CD4-positive, alpha-beta memory T cell (primary cell): Measurements from ENCODE around the gene SLC25A3. TPM values are rescaled to one million over a fixed set of nuclear protein-coding genes. Genes with fewer than 3 reads are reported as not detected.

Experiments used
- CTCF ChIA-PET: fragments of 350-600 bp; sonication (Branson Sonifier 250); formaldehyde crosslinking; loops from one replicate; lab custom pipeline; 2021; ENCODE audit warnings: inconsistent platforms; ENCODE audit not compliant: partially characterized antibody; lab: Charles Lee
- POLR2A ChIA-PET: fragments of 350-600 bp; sonication (Branson Sonifier 250); formaldehyde crosslinking; loops from one replicate; lab custom pipeline; 2021; ENCODE audit not compliant: partially characterized antibody; lab: Charles Lee
- DNase-seq, 5 donors: peaks; one replicate each; pipeline versions ENCODE4 v3.0.0 to v3.0.0-alpha.2; 2020 to 2022; ENCODE audit warnings: mixed read lengths in 1 of 5
- H3K27ac ChIP-seq: one replicate; pipeline ENCODE4 v1.7.0; 2013; ENCODE audit warnings: low read depth, low read length
- H3K27me3 ChIP-seq: 2 replicates; pipeline ENCODE4 v1.7.0; 2013; ENCODE audit warnings: mild to moderate bottlenecking, low read length, moderate library complexity; ENCODE audit not compliant: insufficient read depth
- H3K36me3 ChIP-seq: 2 replicates; pipeline ENCODE4 v1.7.0; 2013; ENCODE audit warnings: mild to moderate bottlenecking, low read length, moderate library complexity; ENCODE audit not compliant: insufficient read depth
- H3K4me1 ChIP-seq: 2 replicates; pipeline ENCODE4 v1.7.0; 2013; ENCODE audit warnings: mild to moderate bottlenecking, low read length, moderate library complexity; ENCODE audit not compliant: insufficient read depth
- H3K4me3 ChIP-seq, 2 donors: one replicate each; pipeline ENCODE4 v1.7.0; 2013; ENCODE audit warnings: low read length in 2 of 2, mild to moderate bottlenecking in 1 of 2
- H3K9me3 ChIP-seq, 2 donors: one replicate each; pipeline ENCODE4 v1.7.0; 2013; ENCODE audit warnings: low read length in 2 of 2, control low read depth in 1 of 2; ENCODE audit not compliant: control insufficient read depth in 1 of 2
- H3K27ac Mint-ChIP-seq, 7 donors: one replicate each; pipeline ENCODE4 v1.8.0; 2020 to 2021; ENCODE audit warnings: mixed read lengths in 7 of 7, mild to moderate bottlenecking in 6 of 7, inconsistent platforms in 3 of 7, moderate library complexity in 3 of 7
- H3K27me3 Mint-ChIP-seq, 2 donors: one replicate each; pipeline ENCODE4 v1.8.0; 2020 to 2021; ENCODE audit warnings: mixed read lengths in 2 of 2
- H3K36me3 Mint-ChIP-seq, 2 donors: one replicate each; pipeline ENCODE4 v1.8.0; 2020 to 2021; ENCODE audit warnings: mixed read lengths in 2 of 2, inconsistent platforms in 1 of 2, mild to moderate bottlenecking in 1 of 2
- H3K4me1 Mint-ChIP-seq, 4 donors: one replicate each; pipeline ENCODE4 v1.8.0; 2020 to 2021; ENCODE audit warnings: mixed read lengths in 4 of 4, mild to moderate bottlenecking in 1 of 4
- H3K4me3 Mint-ChIP-seq, 8 donors: one replicate each; pipeline ENCODE4 v1.8.0; 2020 to 2021; ENCODE audit warnings: mixed read lengths in 8 of 8, mild to moderate bottlenecking in 7 of 8, moderate library complexity in 6 of 8, inconsistent platforms in 3 of 8
- H3K9me3 Mint-ChIP-seq, 8 donors: one replicate each; pipeline ENCODE4 v1.8.0; 2020 to 2021; ENCODE audit warnings: mixed read lengths in 8 of 8, mild to moderate bottlenecking in 5 of 8, inconsistent platforms in 3 of 8, moderate library complexity in 1 of 8
- intact Hi-C: fragments of 100-400 bp; cut with micrococcal nuclease; formaldehyde crosslinking; loops from one replicate; pipeline ENCODE4 v1.15.1; 2023
- polyA plus RNA-seq, 2 donors: library from polyadenylated mRNA; unstranded; fragments of 300-500 nt; fragmentation: Illumina TruSeq; gene quantifications; one replicate each; pipeline ENCODE4 v1.2.3, GENCODE V29; 2021
- total RNA-seq, 2 experiments: library from RNA; stranded (reverse); gene quantifications; one replicate each; pipeline ENCODE4 v1.2.3, GENCODE V29; 2021

Gene SLC25A3
- total and polyA plus RNA-seq, 4 experiments from 2014 or later: 213 to 304 (median 262) TPM

DNA sequence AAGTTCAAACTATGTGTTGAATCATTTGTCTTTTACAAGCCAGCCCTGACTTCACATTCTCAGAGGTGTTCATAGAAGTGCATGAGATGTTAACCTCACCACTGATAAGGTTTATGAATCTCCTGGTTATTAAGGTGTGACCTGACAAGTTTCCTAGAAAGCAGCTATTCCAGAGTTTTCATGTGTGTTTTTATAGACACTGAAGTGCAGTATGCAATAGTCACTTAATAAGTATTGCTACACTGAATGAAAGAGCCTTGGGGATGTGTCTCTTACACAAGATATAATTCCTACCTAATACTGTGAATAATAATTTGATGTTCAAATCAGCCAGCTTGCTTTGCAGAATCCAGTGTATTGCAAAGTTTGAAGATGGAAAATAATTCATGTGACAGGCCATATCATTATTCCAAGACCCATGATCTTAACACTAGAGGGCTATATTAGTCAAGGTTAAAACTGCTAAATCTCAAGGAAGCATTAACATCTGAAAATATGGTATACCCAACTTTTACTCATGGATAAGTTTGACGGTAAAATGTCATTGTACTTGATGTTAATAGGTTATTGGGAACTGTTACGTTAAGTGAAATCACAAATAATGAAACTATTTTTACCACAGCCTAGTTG lies 13.0 kb downstream of the SLC25A3 start:
- Histone ChIP-seq H3K4me3 (no peak overlapping the region), H3K27me3 (no peaks in the 10 kb centered on the region), H3K27ac (no peak overlapping the region), H3K4me1 (no peaks in the 10 kb centered on the region), H3K9me3 (no peaks in the 10 kb centered on the region), H3K36me3 (peaks cover 15% of the 10 kb centered on the region)
- peak overlapping the region in 2 of 7 donors; percentile 5 to 9 for H3K27ac Mint-ChIP-seq
- H3K36me3 Mint-ChIP-seq: peaks cover 17 to 25% of the 10 kb centered on the region in 2 donors
- no peak overlapping the region for H3K4me3 Mint-ChIP-seq
- no peaks in the 10 kb centered on the region for H3K27me3 Mint-ChIP-seq
- no peaks in the 10 kb centered on the region for H3K9me3 Mint-ChIP-seq
- peaks cover 0 to 9% (median 1%) of the 10 kb centered on the region in 4 donors for H3K4me1 Mint-ChIP-seq
- POLR2A ChIA-PET: interaction anchor here (1.1 to 2.5 kb wide), 2 partner anchors 13 kb away, joined by 3 to 13 read pairs; partner anchors contain the start of gene SLC25A3
- DNase-seq: no peak
- intact Hi-C loops: no loop called here
- CTCF ChIA-PET: interaction anchor here (1.1 to 1.4 kb wide), 3 partner anchors 10 to 20 kb away, joined by 3 read pairs; no protein-coding TSS in a partner anchor

DNA sequence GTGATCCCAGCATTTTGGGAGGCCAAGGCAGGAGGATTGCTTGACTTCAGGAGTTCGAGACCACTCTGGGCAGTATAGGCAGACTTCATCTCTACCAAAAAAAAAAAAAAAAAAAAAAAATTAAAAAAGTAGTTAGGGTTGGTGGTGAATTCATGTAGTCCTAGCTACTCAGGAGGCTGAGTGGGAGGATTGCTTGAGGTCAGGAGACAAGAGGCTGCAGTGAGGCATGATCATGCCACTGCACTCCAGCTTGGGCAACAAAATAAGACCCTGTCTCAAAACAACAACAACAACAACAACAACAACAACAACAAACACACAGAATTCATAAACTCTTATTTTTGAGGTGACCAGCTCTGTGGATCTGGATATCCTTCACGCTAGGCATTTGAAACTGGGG lies 17.1 kb downstream of the SLC25A3 start:
- DNase-seq: no peak
- ChIA-PET CTCF (interaction anchor here (0.8 to 1.3 kb wide), 2 partner anchors 8 to 9 kb away, joined by 3 read pairs; no protein-coding TSS in a partner anchor), POLR2A (interaction anchor here (1.7 kb wide), 1 partner anchor 16 kb away, joined by 6 read pairs; no protein-coding TSS in a partner anchor)
- Mint-ChIP-seq H3K4me3 (no peak overlapping the region), H3K27me3 (no peaks in the 10 kb centered on the region), H3K27ac (no peak overlapping the region), H3K4me1 (peaks cover 0 to 3% (median 1%) of the 10 kb centered on the region in 4 donors), H3K36me3 (no peaks in the 10 kb centered on the region), H3K9me3 (no peaks in the 10 kb centered on the region)
- Histone ChIP-seq H3K9me3 (no peaks in the 10 kb centered on the region), H3K4me3 (no peak overlapping the region), H3K36me3 (no peaks in the 10 kb centered on the region), H3K4me1 (no peaks in the 10 kb centered on the region), H3K27me3 (no peaks in the 10 kb centered on the region), H3K27ac (no peak overlapping the region)
- intact Hi-C loops: no loop called here

DNA sequence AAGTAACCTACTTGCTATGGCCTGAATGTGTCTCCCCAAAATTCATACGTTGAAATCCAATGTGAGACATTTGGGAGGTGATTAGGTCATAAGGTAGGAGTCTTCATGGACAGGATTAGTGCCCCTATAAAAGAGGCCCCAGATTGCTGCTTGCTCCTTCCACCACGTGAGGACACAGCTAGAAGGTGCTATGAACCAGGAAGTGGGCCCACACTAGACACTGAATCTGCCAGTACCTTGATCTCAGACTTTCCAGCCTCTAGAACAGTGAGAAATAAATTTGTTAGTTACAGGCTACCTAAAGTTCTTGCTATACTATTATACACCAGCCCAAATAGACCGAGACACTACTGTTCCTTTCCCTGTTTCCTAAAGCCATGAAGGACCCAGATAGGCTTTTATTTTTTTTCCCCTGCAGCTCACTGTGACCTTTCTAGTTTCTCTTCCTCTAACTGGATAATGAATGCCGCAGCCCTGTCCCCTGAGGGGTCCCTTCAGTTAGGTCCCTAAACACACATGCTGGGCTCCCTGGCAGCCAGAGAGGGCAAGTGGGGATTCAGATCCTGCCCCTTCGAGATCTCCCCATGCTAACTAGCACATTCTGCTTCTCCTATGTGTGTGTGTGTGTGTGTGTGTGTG lies 19.3 kb downstream of the SLC25A3 start:
- DNase-seq: no peak
- no peak overlapping the region for H3K4me3 ChIP-seq
- no peaks in the 10 kb centered on the region for H3K27me3 Mint-ChIP-seq

DNA sequence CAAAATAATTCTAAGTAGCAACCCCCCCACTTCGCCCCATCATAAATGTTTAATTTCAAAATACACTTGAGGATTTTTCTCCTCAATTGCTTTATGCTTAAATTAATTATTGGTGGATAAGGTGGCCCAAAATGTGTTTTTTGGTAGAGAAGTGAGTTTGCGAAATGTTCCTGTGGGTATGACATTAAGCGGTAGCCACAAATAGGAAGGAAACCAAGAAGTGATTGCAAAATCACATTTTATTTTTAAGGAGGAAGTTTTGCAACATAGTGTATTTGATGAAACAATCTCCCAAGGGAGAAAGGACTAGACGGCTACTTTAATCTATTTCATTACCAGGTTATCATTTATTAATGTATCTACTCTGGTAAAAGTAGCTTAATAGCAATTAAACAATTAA lies 25.5 kb downstream of the SLC25A3 start:
- intact Hi-C loops: no loop called here
- Mint-ChIP-seq H3K9me3 (no peaks in the 10 kb centered on the region), H3K27ac (no peak overlapping the region), H3K27me3 (no peaks in the 10 kb centered on the region), H3K4me3 (no peak overlapping the region), H3K4me1 (peaks cover 0 to 6% (median 0%) of the 10 kb centered on the region in 4 donors), H3K36me3 (no peaks in the 10 kb centered on the region)
- Histone ChIP-seq H3K27me3 (no peaks in the 10 kb centered on the region), H3K4me3 (no peak overlapping the region), H3K27ac (no peak overlapping the region), H3K36me3 (no peaks in the 10 kb centered on the region), H3K4me1 (no peaks in the 10 kb centered on the region), H3K9me3 (no peaks in the 10 kb centered on the region)
- DNase-seq: no peak
- ChIA-PET CTCF (interaction anchor here (0.9 to 1.2 kb wide), 4 partner anchors 9 to 52 kb away, joined by 3 to 4 read pairs (median 3); no protein-coding TSS in a partner anchor), POLR2A (interaction anchor here (0.9 kb wide), 1 partner anchor 13 kb away, joined by 3 read pairs; no protein-coding TSS in a partner anchor)

More for the DNA sequence above, 19.3 kb downstream of the SLC25A3 start:
- Histone ChIP-seq H3K36me3 (no peaks in the 10 kb centered on the region), H3K9me3 (no peaks in the 10 kb centered on the region), H3K27ac (no peak overlapping the region), H3K4me1 (no peaks in the 10 kb centered on the region), H3K27me3 (no peaks in the 10 kb centered on the region)
- H3K4me1 Mint-ChIP-seq: peaks cover 0 to 3% (median 1%) of the 10 kb centered on the region in 4 donors
- peak overlapping the region in 4 of 7 donors; percentile 6 to 48 (median 37) for H3K27ac Mint-ChIP-seq
- ChIA-PET CTCF (interaction anchor here (0.8 kb wide), 1 partner anchor 10 kb away, joined by 3 read pairs; no protein-coding TSS in a partner anchor), POLR2A (interaction anchor here (2.3 kb wide), 1 partner anchor 19 kb away, joined by 6 read pairs; the partner anchor contains the start of gene SLC25A3)
- intact Hi-C loops: no loop called here
- H3K4me3 Mint-ChIP-seq: no peak overlapping the region
- H3K36me3 Mint-ChIP-seq: no peaks in the 10 kb centered on the region
- H3K9me3 Mint-ChIP-seq: no peaks in the 10 kb centered on the region

DNA sequence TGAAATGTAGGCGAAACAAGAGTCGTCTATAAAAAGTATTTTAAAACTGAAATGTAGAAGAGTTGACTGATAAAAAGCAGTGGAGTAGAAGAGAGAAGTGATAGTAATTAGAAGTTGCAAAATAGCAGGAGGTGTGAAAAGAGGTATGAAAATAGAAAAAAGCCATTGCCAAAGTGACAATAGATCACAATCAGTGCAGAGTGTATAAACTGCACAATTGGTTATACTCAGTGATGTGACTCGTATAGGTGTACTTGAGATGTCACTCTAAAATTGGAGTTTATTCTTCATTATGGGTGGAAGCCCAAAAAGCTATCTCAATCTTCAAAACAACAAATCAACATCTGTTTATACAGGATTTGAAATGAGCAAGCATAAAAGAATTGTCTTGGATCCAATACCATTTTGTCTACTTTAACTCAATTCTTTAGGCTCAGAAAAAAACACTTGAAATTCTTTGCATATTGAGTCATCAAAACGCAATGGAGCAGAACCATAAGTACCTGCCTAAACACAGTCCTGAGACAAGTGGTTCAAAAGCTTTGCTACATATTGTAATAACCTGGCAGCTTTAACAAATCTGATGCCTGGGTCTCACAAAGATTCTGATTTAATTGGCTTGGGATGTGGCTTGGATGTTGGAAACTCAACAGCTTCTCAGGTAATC lies 42.3 kb downstream of the SLC25A3 start:
- no peaks in the 10 kb centered on the region for H3K4me1 ChIP-seq
- H3K27me3 ChIP-seq: no peaks in the 10 kb centered on the region
- Mint-ChIP-seq H3K4me3 (no peak overlapping the region), H3K4me1 (peaks cover 0 to 1% (median 0%) of the 10 kb centered on the region in 4 donors), H3K27me3 (no peaks in the 10 kb centered on the region), H3K9me3 (no peaks in the 10 kb centered on the region), H3K27ac (no peak overlapping the region), H3K36me3 (peaks cover 4 to 5% of the 10 kb centered on the region in 2 donors)
- intact Hi-C loops: no loop called here
- no peak overlapping the region for H3K27ac ChIP-seq
- H3K4me3 ChIP-seq: no peak overlapping the region
- DNase-seq: no peak
- ChIA-PET POLR2A (interaction anchor here (0.8 kb wide), 1 partner anchor 8 kb away, joined by 3 read pairs; no protein-coding TSS in a partner anchor), CTCF (interaction anchor here (1.6 kb wide), 1 partner anchor 16 kb away, joined by 5 read pairs; no protein-coding TSS in a partner anchor)
- no peaks in the 10 kb centered on the region for H3K9me3 ChIP-seq
- peaks cover 3% of the 10 kb centered on the region for H3K36me3 ChIP-seq

DNA sequence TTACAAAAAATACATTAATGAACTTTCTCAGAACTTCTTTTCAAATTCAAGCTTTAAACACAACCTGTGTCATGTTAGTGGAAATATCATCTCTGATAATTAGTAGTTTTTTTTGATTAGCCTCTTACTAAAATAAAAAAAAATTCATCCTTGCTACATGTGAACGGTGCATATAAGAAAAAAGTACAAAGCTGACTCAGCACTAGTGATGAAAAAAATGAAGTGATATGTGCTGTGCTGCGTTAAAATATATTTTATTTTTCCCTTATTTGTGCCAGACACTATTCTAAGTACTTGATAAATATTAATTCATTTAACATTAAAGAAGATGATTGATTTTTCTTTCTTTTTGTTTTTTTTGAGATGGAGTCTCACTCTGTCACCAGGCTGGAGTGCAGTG lies 43.6 kb downstream of the SLC25A3 start:
- H3K27ac ChIP-seq: no peak overlapping the region
- H3K4me3 ChIP-seq: no peak overlapping the region
- POLR2A ChIA-PET: no interaction called here
- Mint-ChIP-seq H3K4me1 (peaks cover 0 to 2% (median under 1%) of the 10 kb centered on the region in 4 donors), H3K36me3 (peaks cover 4 to 5% of the 10 kb centered on the region in 2 donors), H3K27me3 (no peaks in the 10 kb centered on the region), H3K27ac (no peak overlapping the region), H3K4me3 (no peak overlapping the region), H3K9me3 (no peaks in the 10 kb centered on the region)
- intact Hi-C loops: no loop called here
- CTCF ChIA-PET: interaction anchor here (1.6 to 1.9 kb wide), 2 partner anchors 15 to 70 kb away, joined by 5 to 9 read pairs; no protein-coding TSS in a partner anchor
- H3K27me3 ChIP-seq: no peaks in the 10 kb centered on the region
- no peak for DNase-seq
- H3K36me3 ChIP-seq: peaks cover 3% of the 10 kb centered on the region
- H3K4me1 ChIP-seq: no peaks in the 10 kb centered on the region
- H3K9me3 ChIP-seq: no peaks in the 10 kb centered on the region
